Spleen (tissue), 13 donors: ENCODE results near the gene TCF12. TPM values are rescaled to one million over a fixed set of nuclear protein-coding genes. Genes with fewer than 3 reads are reported as not detected.

Experiments used
- DNase-seq: peaks from one replicate; pipeline ENCODE4 v3.0.0-alpha.2; 2020
- H3K27ac ChIP-seq, 8 donors: fragments of 200-600 bp; sonication (generic) in 7 of 8; 1 replicate in 4 of 8; 2 replicates in 4 of 8; pipeline versions ENCODE4 v1.5.0 to v1.8.0; 2016 to 2021; ENCODE audit warnings: inconsistent platforms in 4 of 8, mild to moderate bottlenecking in 4 of 8, moderate library complexity in 1 of 8
- H3K27me3 ChIP-seq, 7 donors: fragments of 200-600 bp; sonication (generic) in 6 of 7; replicated peaks in 1 of 7; 1 replicate in 4 of 7; 2 replicates in 3 of 7; pipeline versions ENCODE4 v1.5.0 to v1.8.0; 2016 to 2021; ENCODE audit warnings: inconsistent platforms in 3 of 7, mild to moderate bottlenecking in 1 of 7
- H3K36me3 ChIP-seq, 6 donors: fragments of 200-600 bp; sonication (generic) in 5 of 6; 1 replicate in 4 of 6; 2 replicates in 2 of 6; pipeline versions ENCODE4 v1.5.0 to v1.8.0; 2016 to 2021; ENCODE audit warnings: inconsistent platforms in 2 of 6
- H3K4me1 ChIP-seq, 6 donors: fragments of 200-600 bp; sonication (generic) in 5 of 6; 1 replicate in 3 of 6; 2 replicates in 3 of 6; pipeline versions ENCODE4 v1.5.0 to v1.8.0; 2016 to 2021; ENCODE audit warnings: inconsistent platforms in 3 of 6
- H3K4me3 ChIP-seq, 8 donors: fragments of 200-600 bp; sonication (generic) in 7 of 8; 1 replicate in 4 of 8; 2 replicates in 4 of 8; pipeline versions ENCODE4 v1.5.0 to v1.8.0; 2016 to 2021; ENCODE audit warnings: inconsistent platforms in 4 of 8, mild to moderate bottlenecking in 4 of 8, moderate library complexity in 2 of 8
- H3K9me3 ChIP-seq, 8 donors: fragments of 200-600 bp; sonication (generic) in 7 of 8; 1 replicate in 4 of 8; 2 replicates in 4 of 8; pipeline versions ENCODE4 v1.5.0 to v1.8.0; 2016 to 2021; ENCODE audit warnings: inconsistent platforms in 4 of 8
- POLR2A ChIP-seq, 3 donors: fragments of 450-650 bp; IDR thresholded peaks; one replicate each; pipeline ENCODE4 v1.5.1; 2017; ENCODE audit warnings: antibody characterized with exemption in 3 of 3, mild to moderate bottlenecking in 1 of 3
- POLR2AphosphoS5 ChIP-seq, 3 donors: sonication (generic); formaldehyde crosslinking; IDR thresholded peaks; one replicate each; pipeline ENCODE4 v1.5.1; 2017; ENCODE audit warnings: antibody characterized with exemption in 3 of 3
- WGBS, 5 donors: extraction: QIAGEN DNeasy Blood & Tissue Kit in 3 of 5; methylation state at CpG; one replicate each; pipeline versions ENCODE4 v1.1.5 to v1.1.7; 2013 to 2018; 5-methylcytosine and 5-hydroxymethylcytosine counted together
- intact Hi-C: fragments of 100-400 bp; cut with DNase I; formaldehyde crosslinking; loops from one replicate; pipeline ENCODE4 v1.15.0; 2023; ENCODE audit warnings: low total_unique reads
- long read RNA-seq, 2 donors: transcript quantifications; one replicate each; lab custom pipeline, GENCODE V29; 2026
- polyA plus RNA-seq, 3 donors: library from polyadenylated mRNA; stranded (reverse); fragments of 200-250 nt; gene quantifications; one replicate each; pipeline ENCODE4 v1.2.1, GENCODE V29; 2013
- total RNA-seq, 7 donors: library from RNA; depleted of rRNA in 3 of 7; stranded (reverse); fragments of >200 nt in 3 of 7; fragmentation: NEBNext Ultra II Directional in 4 of 7; extraction: Animal tissue kit (Norgen Biotek cat#: 25700) in 4 of 7; gene quantifications; one replicate each; pipeline versions ENCODE4 v1.1.0 to v1.2.1, GENCODE V29; 2016 to 2021
- TF ChIP-seq, protein P1 (sequence below), 11 experiments: fragments of 200-600 bp in 7 of 11; fragments of 450-650 bp in 4 of 11; sonication (generic) in 4 of 11; IDR thresholded peaks in 8 of 11; conservative IDR thresholded peaks in 3 of 11; 1 replicate in 7 of 11; 2 replicates in 4 of 11; pipeline versions ENCODE4 v1.4.0 to v1.8.0; 2016 to 2021; ENCODE audit warnings: antibody characterized with exemption in 11 of 11, inconsistent platforms in 4 of 11, mild to moderate bottlenecking in 1 of 11
- donor health status: healthy with polysubstance abuse.
- donor health status: DM: no; HTN: no; CAD: no; lungs with moderate emphysema.
- donor health status: DM: no; HTN: no; CAD: no.
- donor health status: Bipolar disorder and iron deficiency.
- donor health status: healthy.
- donor health status: DM: no; HTN: no; CAD: no.
- donor health status: DM: yes; HTN: yes; CAD: no.

The TCF12 gene
- total RNA-seq, result 100 to 1,000 TPM in 6 of 7 donors, 10 to 100 TPM in 1; 95.6 to 139 (median 123) TPM
- 10 to 100 TPM in 2 of 3 donors, 1 to 10 TPM in 1; 8.3 to 15.8 (median 13.7) TPM for polyA plus RNA-seq
- long read RNA-seq, donor 1, full-length matches to known transcripts, result 7 of 18 reads
- long read RNA-seq, donor 1, partial matches to known transcripts, result 11 of 18 reads
- long read RNA-seq, donor 1, other reads (novel, unspliced or antisense), result 0 of 18 reads
- long read RNA-seq, donor 2, full-length matches to known transcripts, result 2 of 2 reads
- long read RNA-seq, donor 2, partial matches to known transcripts, result 0 of 2 reads
- long read RNA-seq, donor 2, other reads (novel, unspliced or antisense), result 0 of 2 reads

DNA sequence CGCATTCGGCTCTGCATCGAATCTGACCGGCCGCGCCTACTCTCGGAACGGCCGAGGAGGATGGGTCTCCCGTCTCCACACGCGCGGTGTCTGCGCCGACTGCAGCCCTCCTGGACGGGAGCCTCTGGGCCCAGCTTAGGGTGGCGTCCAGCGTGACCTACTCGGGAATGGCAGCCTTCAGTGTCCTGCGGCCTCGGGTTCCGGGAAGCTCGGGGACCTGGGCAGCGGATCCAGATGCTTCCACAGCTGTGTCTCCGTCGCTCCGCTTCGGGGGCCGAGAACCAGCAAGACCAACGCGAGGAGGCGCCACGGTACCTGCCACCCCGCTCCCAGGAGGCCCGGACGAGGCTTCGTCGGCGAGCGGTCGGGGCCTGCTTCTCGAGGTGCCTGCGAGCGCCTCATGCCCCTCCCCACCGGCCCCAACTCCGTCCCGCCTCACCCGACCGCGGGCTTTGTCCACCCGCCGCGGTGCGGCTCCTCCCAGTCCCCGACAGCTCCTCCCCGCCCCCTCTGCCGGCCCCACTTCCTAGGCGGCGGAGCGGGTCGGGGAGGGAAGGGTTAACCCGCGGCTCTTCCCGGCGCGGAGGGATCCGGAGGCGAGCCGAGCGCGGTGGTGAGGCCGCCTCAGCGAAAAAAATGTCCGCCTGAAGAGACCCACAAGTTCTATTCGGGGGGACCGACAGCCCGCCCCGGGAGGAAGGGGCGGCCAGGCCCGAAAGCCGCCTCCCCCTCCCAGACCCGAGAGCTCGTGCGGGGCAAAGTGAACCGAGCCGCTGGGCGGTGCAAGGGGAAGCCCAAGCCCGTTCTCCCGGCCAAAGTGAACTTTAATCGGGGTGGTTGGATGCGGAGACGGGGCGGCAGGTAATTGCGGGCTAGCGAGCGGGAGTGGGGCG lies at the start of gene TCF12:
TSS of gene TCF12 (plus strand) at position 599 of the 893 bp plus-strand sequence. CDS start 1,270 bp downstream, outside the sequence.
- Histone ChIP-seq H3K36me3 (peaks cover 0 to 3% (median 0%) of the 10 kb centered on the region in 6 donors), H3K27me3 (no peaks in the 10 kb centered on the region), H3K4me1 (peaks cover 12 to 61% (median 50%) of the 10 kb centered on the region in 6 donors), H3K9me3 (no peaks in the 10 kb centered on the region), H3K27ac (peak within 1 kb of the TSS; percentile 91 to 97 (median 94)), H3K4me3 (peak within 1 kb of the TSS; percentile 61 to 96 (median 92))
- intact Hi-C loops, result no loop called here
- peak; percentile 89 to 94 (median 93) for TF ChIP-seq POLR2AphosphoS5 (IDR thresholded peaks at IDR 0.05)
- peak in 1 of 3 donors; percentile 72 for TF ChIP-seq POLR2A (IDR thresholded peaks at IDR 0.05)
- TF ChIP-seq, protein P1, sequence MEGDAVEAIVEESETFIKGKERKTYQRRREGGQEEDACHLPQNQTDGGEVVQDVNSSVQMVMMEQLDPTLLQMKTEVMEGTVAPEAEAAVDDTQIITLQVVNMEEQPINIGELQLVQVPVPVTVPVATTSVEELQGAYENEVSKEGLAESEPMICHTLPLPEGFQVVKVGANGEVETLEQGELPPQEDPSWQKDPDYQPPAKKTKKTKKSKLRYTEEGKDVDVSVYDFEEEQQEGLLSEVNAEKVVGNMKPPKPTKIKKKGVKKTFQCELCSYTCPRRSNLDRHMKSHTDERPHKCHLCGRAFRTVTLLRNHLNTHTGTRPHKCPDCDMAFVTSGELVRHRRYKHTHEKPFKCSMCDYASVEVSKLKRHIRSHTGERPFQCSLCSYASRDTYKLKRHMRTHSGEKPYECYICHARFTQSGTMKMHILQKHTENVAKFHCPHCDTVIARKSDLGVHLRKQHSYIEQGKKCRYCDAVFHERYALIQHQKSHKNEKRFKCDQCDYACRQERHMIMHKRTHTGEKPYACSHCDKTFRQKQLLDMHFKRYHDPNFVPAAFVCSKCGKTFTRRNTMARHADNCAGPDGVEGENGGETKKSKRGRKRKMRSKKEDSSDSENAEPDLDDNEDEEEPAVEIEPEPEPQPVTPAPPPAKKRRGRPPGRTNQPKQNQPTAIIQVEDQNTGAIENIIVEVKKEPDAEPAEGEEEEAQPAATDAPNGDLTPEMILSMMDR (IDR thresholded peaks at IDR 0.05 in 8 of 11, conservative IDR thresholded peaks at IDR 0.05 in 3 of 11), result peak in 10 of 11 experiments; percentile 1 to 66 (median 44)
- peak; percentile 97 for DNase-seq
- 0 to 1% (median 0%) methylated on average over 44 to 97 of the region's 97 CpGs for WGBS, 5 donors

DNA sequence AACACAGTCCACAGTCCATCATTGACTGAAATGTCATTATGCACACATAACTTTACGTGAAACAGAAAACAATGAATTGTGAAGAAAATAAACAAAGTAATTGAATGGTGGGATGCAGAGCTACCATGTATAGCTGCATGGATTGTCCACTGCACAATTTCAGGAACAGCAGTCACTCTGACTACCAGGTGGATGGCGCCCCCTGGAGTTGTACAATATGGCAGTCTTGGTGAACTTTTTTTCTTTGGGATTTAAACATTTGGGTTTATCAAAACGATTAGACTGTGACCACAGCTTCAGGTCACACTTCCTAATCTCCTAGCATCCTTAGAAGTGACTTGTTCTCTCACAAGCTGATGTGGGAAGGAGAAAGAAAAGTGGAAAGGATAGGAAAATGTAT lies 48.9 kb upstream of the TCF12 start:
- no peak for DNase-seq
- 58 to 76% (median 63%) methylated on average over 3 of the region's 3 CpGs for whole genome bisulfite sequencing, 5 donors
- no peaks in the 10 kb centered on the region for H3K9me3 ChIP-seq
- H3K4me1 ChIP-seq, result no peaks in the 10 kb centered on the region
- TF ChIP-seq POLR2A (IDR thresholded peaks at IDR 0.05), result no peak
- TF ChIP-seq, protein P1 (IDR thresholded peaks at IDR 0.05 in 8 of 11, conservative IDR thresholded peaks at IDR 0.05 in 3 of 11), result peak in 7 of 11 experiments; percentile 34 to 46 (median 43)
- H3K4me3 ChIP-seq, result no peak overlapping the region
- H3K36me3 ChIP-seq, result no peaks in the 10 kb centered on the region
- H3K27me3 ChIP-seq, result no peaks in the 10 kb centered on the region
- no peak overlapping the region for H3K27ac ChIP-seq
- intact Hi-C loops, result no loop called here

DNA sequence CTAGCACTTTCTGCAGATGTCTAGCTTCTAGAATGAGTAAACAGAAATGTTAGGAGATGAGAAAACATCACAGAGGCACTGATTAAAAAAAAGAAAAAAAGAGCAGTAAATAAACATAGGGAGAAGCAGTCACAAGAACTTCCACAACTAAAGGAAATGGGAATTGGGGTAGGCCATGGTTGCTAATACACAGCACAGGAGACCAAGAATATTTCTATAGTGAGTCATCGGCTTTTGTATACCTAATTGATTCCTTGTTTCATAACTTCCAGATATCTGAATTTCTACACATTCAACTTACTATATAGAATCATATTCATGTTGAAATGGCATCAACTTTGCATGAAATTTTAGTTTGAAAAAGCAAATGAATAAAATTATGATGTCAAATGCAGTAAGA lies 47.3 kb upstream of the TCF12 start:
- intact Hi-C loops, result no loop called here
- H3K4me3 ChIP-seq, result no peak overlapping the region
- no peaks in the 10 kb centered on the region for H3K4me1 ChIP-seq
- WGBS, 5 donors, result 95 to 100% (median 97%) methylated on average over 1 of the region's 1 CpG
- no peak overlapping the region for H3K27ac ChIP-seq
- H3K27me3 ChIP-seq, result no peaks in the 10 kb centered on the region
- H3K9me3 ChIP-seq, result no peaks in the 10 kb centered on the region
- TF ChIP-seq POLR2AphosphoS5 (IDR thresholded peaks at IDR 0.05) (no peak), POLR2A (IDR thresholded peaks at IDR 0.05) (no peak)
- TF ChIP-seq, protein P1 (IDR thresholded peaks at IDR 0.05 in 8 of 11, conservative IDR thresholded peaks at IDR 0.05 in 3 of 11), result no peak
- no peaks in the 10 kb centered on the region for H3K36me3 ChIP-seq
- no peak for DNase-seq

DNA sequence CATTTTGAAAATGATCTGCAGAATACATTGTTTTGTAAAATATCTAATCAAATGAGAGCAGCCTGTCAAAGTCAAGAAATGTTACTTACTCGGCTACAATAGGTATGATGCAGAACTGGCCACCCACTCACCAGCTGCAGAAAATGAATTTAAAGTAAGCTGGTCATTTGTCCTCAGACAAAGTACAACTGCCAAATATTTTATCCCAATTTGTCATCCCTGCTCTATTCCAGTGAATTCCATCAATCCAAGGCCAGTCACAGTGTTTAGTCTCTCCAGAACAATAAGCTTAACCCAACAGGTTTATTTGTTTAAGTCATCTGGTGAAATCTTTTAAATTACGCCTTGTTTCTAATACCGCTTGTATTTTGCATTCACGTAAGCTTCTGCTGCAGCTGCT lies 46.6 kb upstream of the TCF12 start:
- TF ChIP-seq POLR2A (IDR thresholded peaks at IDR 0.05) (no peak), POLR2AphosphoS5 (IDR thresholded peaks at IDR 0.05) (no peak)
- TF ChIP-seq, protein P1 (IDR thresholded peaks at IDR 0.05 in 8 of 11, conservative IDR thresholded peaks at IDR 0.05 in 3 of 11), result no peak
- H3K4me1 ChIP-seq, result peaks cover 0 to 1% (median 0%) of the 10 kb centered on the region in 6 donors
- no peaks in the 10 kb centered on the region for H3K27me3 ChIP-seq
- H3K36me3 ChIP-seq, result no peaks in the 10 kb centered on the region
- H3K9me3 ChIP-seq, result no peaks in the 10 kb centered on the region
- H3K27ac ChIP-seq, result no peak overlapping the region
- WGBS, 5 donors, result 94 to 98% (median 95%) methylated on average over 4 of the region's 4 CpGs
- intact Hi-C loops, result no loop called here
- no peak for DNase-seq
- no peak overlapping the region for H3K4me3 ChIP-seq
